Measurements from ENCODE around the gene BOLL. TPM values are rescaled to one million over a fixed set of nuclear protein-coding genes. Genes with fewer than 3 reads are reported as not detected.
"Not testable (repeated sequence)": the region's sequence is repeated elsewhere in the genome, so short reads cannot be mapped to it uniquely, and the experiment has no call there.

Gene BOLL
- polyA plus RNA-seq, 1 experiment = not detected

DNA sequence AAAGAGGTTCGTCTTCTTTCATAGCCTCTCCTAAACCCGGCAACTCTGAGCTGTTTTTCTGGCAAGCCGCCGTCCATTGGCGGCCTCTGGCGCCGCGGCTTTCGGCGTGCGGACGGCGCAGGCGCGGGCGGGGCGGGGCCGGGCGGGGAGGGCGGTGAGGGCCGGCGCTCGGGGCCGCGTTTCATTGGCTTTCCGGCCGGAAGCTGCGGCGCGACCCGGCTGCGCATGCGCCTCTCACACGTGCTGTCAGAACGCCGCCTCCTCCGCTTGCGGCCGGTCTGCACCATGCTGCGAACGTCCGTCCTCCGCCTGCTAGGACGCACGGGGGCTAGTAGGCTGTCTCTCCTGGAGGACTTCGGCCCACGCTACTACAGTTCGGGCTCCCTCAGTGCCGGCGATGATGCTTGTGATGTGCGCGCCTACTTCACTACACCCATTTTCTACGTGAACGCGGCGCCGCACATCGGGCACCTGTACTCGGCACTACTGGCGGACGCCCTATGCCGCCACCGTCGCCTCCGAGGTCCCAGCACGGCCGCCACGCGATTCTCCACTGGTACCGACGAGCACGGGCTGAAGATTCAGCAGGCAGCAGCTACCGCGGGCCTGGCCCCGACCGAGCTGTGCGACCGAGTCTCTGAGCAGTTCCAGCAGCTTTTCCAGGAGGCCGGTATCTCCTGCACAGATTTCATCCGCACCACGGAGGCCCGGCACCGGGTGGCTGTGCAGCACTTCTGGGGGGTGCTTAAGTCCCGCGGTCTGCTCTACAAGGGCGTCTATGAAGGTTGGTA is 79.8 kb downstream of the BOLL start, which contains the start of gene MARS2:
Gene MARS2 (plus strand): TSS at position 249 of the 791 bp plus-strand sequence. CDS start 37 bp downstream, at position 286.
- H3K9me3 ChIP-seq (ENCODE audit: control insufficient read depth, insufficient read depth, low read length) = peaks cover 4% of the 10 kb centered on the region; the same call in 1 of the 2 replicates
- peak within 1 kb of the TSS; percentile 88 for H3K4me3 ChIP-seq (ENCODE audit: low read depth, low read length)
- ChIA-PET POLR2A (interaction anchor here (0.7 to 2.3 kb wide), 4 partner anchors 30 to 252 kb away, joined by 4 to 6 read pairs (median 4); partner anchors contain the start of genes COQ10B, HSPD1, HSPE1 and MOB4), CTCF (interaction anchor here (0.7 to 1.1 kb wide), 3 partner anchors 10 to 592 kb away, joined by 3 to 4 read pairs (median 3); no protein-coding TSS in a partner anchor)
- no peaks in the 10 kb centered on the region for H3K27me3 ChIP-seq (ENCODE audit: control insufficient read depth, insufficient read depth, low read length)
- no peak for TF ChIP-seq CTCF (IDR thresholded peaks at IDR 0.05; ENCODE audit: low read depth, low read length)
- DNase-seq (ENCODE audit: low read depth, low spot score) = peak; percentile 79
- H3K27ac ChIP-seq (ENCODE audit: low read depth, low read length) = peak within 1 kb of the TSS; percentile 63

- ChIA-PET POLR2A (interaction anchor here (0.7 to 2.3 kb wide), 4 partner anchors 29 to 251 kb away, joined by 4 to 6 read pairs (median 4); partner anchors contain the start of genes COQ10B, HSPD1, HSPE1 and MOB4), CTCF (interaction anchor here (0.7 to 1.1 kb wide), 2 partner anchors 11 to 593 kb away, joined by 3 to 4 read pairs; no protein-coding TSS in a partner anchor)
- H3K9me3 ChIP-seq (ENCODE audit: control insufficient read depth, insufficient read depth, low read length) = peaks cover 4% of the 10 kb centered on the region; the same call in 1 of the 2 replicates
- DNase-seq (ENCODE audit: low read depth, low spot score) = no peak
- TF ChIP-seq CTCF (IDR thresholded peaks at IDR 0.05; ENCODE audit: low read depth, low read length) = no peak
- peak overlapping the region; percentile 63 for H3K27ac ChIP-seq (ENCODE audit: low read depth, low read length)
- H3K27me3 ChIP-seq (ENCODE audit: control insufficient read depth, insufficient read depth, low read length) = no peaks in the 10 kb centered on the region
- H3K4me3 ChIP-seq (ENCODE audit: low read depth, low read length) = peak overlapping the region; percentile 65
These were observed 80.5 kb downstream of the BOLL start for GRCh38 chr2:197704434-197705120.

DNA sequence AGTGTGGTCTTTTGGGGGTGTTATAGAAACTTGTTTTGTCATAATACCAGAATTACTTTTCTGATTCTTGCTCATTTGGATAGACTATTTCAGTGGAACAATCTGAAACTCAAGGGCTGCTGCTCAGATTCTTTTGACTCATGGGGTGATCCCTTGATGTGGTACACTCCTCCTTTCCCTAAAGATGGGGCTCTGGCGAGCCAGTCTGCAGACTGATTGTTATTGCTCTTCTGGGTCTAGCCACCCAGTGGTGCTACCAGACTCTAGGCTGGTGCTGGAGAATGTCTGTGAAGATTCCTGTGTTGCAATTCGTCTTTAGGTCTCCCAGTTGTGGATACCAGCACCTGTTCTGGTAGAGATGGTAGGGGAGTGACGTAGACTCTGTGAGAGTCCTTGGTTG is 84.2 kb downstream of the BOLL start:
- DNase-seq (ENCODE audit: low read depth, low spot score) = no peak
- Histone ChIP-seq H3K27ac (ENCODE audit: low read depth, low read length) (no peak overlapping the region), H3K27me3 (ENCODE audit: control insufficient read depth, insufficient read depth, low read length) (no peaks in the 10 kb centered on the region), H3K4me3 (ENCODE audit: low read depth, low read length) (no peak overlapping the region), H3K9me3 (ENCODE audit: control insufficient read depth, insufficient read depth, low read length) (peaks cover 4% of the 10 kb centered on the region; the same call in 1 of the 2 replicates)
- CTCF ChIA-PET = no interaction called here
- TF ChIP-seq CTCF (IDR thresholded peaks at IDR 0.05; ENCODE audit: low read depth, low read length) = no peak
- POLR2A ChIA-PET = no interaction called here

GRCh38 chr2:197699724-197700123 is 85.4 kb downstream of the BOLL start:
- H3K27ac ChIP-seq (ENCODE audit: low read depth, low read length); DNase-seq (ENCODE audit: low read depth, low spot score); CTCF ChIA-PET; H3K9me3 ChIP-seq (ENCODE audit: control insufficient read depth, insufficient read depth, low read length); POLR2A ChIA-PET; H3K4me3 ChIP-seq (ENCODE audit: low read depth, low read length); H3K27me3 ChIP-seq (ENCODE audit: control insufficient read depth, insufficient read depth, low read length): not testable (repeated sequence)

GRCh38 chr2:197696571-197696970 is 88.5 kb downstream of the BOLL start:
- DNase-seq (ENCODE audit: low read depth, low spot score); POLR2A ChIA-PET; H3K4me3 ChIP-seq (ENCODE audit: low read depth, low read length); H3K27me3 ChIP-seq (ENCODE audit: control insufficient read depth, insufficient read depth, low read length); H3K9me3 ChIP-seq (ENCODE audit: control insufficient read depth, insufficient read depth, low read length); H3K27ac ChIP-seq (ENCODE audit: low read depth, low read length); CTCF ChIA-PET: not testable (repeated sequence)

GRCh38 chr2:197695971-197696370 is 89.1 kb downstream of the BOLL start:
- POLR2A ChIA-PET; DNase-seq (ENCODE audit: low read depth, low spot score); CTCF ChIA-PET; H3K27ac ChIP-seq (ENCODE audit: low read depth, low read length); H3K27me3 ChIP-seq (ENCODE audit: control insufficient read depth, insufficient read depth, low read length); H3K9me3 ChIP-seq (ENCODE audit: control insufficient read depth, insufficient read depth, low read length); H3K4me3 ChIP-seq (ENCODE audit: low read depth, low read length): not testable (repeated sequence)

DNA sequence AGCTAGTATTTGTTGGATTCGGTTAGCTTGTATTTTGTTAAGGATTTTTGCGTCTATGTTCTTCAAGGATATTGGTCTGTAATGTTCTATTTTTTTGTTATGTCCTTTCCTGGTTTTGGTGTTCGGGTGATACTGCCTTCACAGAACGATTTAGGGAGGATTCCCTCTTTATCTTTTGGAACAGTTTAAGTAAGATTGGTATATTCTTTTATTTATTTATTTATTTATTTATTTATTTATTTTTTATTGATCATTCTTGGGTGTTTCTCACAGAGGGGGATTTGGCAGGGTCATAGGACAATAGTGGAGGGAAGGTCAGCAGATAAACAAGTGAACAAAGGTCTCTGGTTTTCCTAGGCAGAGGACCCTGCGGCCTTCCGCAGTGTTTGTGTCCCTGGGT is 89.9 kb downstream of the BOLL start:
- POLR2A ChIA-PET; H3K9me3 ChIP-seq (ENCODE audit: control insufficient read depth, insufficient read depth, low read length); H3K4me3 ChIP-seq (ENCODE audit: low read depth, low read length); CTCF ChIA-PET; DNase-seq (ENCODE audit: low read depth, low spot score); H3K27ac ChIP-seq (ENCODE audit: low read depth, low read length); H3K27me3 ChIP-seq (ENCODE audit: control insufficient read depth, insufficient read depth, low read length): not testable (repeated sequence)
